A673 (cell line): ENCODE measurements around the gene CUL1.

Source experiments
- CTCF ChIP-seq: fragments of 300-800, 200-600 bp; sonication (generic); conservative IDR thresholded peaks from 2 replicates; pipeline ENCODE4 v1.5.1; 2017; ENCODE audit warnings: low read depth, mild to moderate bottlenecking, antibody characterized with exemption, low read length, moderate library complexity, mixed read lengths
- EZH2 ChIP-seq: fragments of 200-600 bp; sonication (generic); IDR thresholded peaks from 2 replicates; pipeline ENCODE4 v1.6.1; 2017; ENCODE audit warnings: borderline replicate concordance, low read depth, mild to moderate bottlenecking, mixed read lengths, antibody characterized with exemption, low read length; ENCODE audit not compliant: poor library complexity, severe bottlenecking

- TF ChIP-seq CTCF (no peak), EZH2 (no peak)
Measured at GRCh38 chr7:148850564-148850963, 151.9 kb downstream of the CUL1 start.
